HG03196 (cell line): Measurements from ENCODE around the gene RFX2.

Experiments
- ATAC-seq: cut with Tn5 transposase; IDR thresholded peaks from one replicate; pipeline ENCODE4 v1.9.1; 2021; ENCODE audit not compliant: unreplicated experiment

The RFX2 gene

DNA sequence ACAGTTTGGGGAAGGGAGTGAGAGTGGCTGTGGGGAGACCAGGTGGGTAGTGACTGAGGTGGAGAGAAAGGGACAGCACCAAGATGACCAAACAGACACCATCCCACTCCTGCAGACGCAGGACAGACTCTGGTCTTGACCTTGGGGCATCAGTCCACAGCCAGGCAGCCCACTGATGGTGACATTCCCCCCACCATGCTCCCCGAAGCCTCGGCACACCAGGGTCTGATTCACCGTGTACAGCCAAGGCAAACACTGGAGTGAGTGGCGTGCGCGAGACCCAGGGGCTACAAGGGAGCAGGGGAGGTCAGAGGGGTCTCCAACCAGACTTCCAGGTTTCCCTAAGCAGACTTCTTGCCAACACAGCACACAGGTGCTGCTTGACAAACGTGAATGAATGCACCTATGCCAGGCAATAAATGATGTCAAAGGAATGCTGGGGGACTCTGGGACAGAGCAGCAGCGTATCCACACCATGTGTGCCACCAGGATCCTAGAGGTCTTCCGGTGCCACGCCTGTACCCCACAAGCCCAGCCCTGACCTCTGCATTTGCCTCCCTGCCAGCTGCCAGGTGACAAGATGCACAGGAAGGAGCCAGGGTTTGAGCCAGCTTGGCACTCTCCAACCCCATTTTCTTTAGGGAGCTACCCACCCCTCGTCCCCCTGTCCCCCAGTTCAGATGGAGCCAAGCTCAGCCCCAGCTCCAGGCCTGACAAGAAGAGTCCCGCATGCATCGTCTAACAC lies 150.9 kb downstream of the RFX2 start:
- no peak for ATAC-seq

GRCh38 chr19:5958851-5959122 lies 151.5 kb downstream of the RFX2 start:
- no peak for ATAC-seq

GRCh38 chr19:5958074-5958850 lies 152.0 kb downstream of the RFX2 start:
- no peak for ATAC-seq

GRCh38 chr19:5957170-5957569 lies 153.1 kb downstream of the RFX2 start:
- no peak for ATAC-seq

DNA sequence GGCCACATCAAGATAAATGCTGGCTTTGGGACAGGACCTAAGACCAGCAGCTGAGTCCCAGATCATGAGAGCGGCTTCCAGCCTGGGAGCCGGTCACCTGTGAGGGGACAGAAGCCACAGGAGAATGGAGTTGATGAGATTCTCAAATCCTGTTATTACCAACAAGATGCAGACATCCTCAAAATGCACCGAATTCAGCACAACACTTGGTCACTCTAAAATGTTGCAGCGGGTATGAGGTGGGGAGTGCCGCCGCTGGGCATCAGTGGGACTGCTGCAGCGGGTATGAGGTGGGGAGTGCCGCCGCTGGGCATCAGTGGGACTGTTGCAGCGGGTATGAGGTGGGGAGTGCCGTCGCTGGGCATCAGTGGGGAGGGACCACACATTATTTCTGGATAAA lies 153.6 kb downstream of the RFX2 start:
- ATAC-seq, result no peak

GRCh38 chr19:5956323-5956722 lies 154.0 kb downstream of the RFX2 start:
- no peak for ATAC-seq

GRCh38 chr19:5955636-5955935 lies 154.7 kb downstream of the RFX2 start:
- ATAC-seq, result no peak

- no peak for ATAC-seq
Observed at GRCh38 chr19:5954293-5954692, 156.0 kb downstream of the RFX2 start.

GRCh38 chr19:5953680-5954213 lies 156.6 kb downstream of the RFX2 start:
- no peak for ATAC-seq

DNA sequence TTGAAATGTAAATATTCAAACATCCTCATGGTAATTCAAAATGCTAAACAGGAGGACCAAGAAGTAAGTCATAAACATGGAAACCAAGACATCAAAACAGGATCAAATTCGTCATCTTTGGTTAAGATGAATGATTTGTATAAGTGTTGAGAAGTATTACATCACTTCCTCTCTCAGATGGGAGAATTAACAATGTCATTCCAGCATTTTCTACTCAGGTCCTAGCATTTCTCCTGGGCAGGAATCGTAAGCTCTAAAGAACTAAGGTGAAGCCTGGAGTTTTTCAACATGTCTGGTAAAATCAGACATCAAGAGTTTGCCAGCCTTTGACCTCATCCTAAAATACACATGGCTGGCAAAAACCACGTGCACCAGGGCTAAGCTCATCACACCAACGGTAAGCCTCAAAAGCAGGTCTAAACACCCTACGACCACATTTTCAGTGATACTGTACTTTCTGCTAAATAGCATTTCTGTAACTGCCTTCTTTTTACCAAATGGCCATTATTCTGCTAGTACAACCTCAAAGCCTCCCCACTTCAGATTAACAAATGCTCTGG lies 157.2 kb downstream of the RFX2 start:
- no peak for ATAC-seq

GRCh38 chr19:5952193-5953029 lies 157.9 kb downstream of the RFX2 start:
- no peak for ATAC-seq

DNA sequence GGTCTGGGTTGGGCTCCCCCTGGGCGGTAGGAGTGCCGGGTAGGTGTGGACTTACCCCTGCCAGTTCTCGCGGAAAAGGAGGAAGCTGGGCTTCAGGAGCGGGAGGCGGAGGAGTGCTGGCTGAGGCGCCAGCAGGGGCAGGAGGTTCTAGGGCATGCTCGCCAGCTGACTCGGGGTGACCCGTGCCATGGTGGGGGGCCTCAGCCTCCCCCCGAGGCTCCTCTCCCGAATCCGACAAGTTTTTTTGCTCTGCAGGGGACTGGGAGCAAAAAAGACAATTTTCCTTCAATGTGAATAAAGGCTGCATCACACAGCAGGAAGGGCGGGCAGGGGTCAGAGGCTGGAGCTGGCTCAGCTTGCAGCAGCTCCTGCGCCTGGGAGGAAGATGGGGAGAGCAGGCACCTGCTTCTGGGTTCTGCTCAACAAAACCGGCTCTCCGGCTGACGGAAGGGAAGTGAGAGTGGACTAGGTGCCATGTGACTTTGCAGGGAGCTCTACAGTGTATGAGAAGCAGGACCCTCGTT lies 158.9 kb downstream of the RFX2 start:
- no peak for ATAC-seq

GRCh38 chr19:5950741-5951140 lies 159.6 kb downstream of the RFX2 start:
- ATAC-seq, result no peak

- ATAC-seq, result no peak
Observed at GRCh38 chr19:5949792-5950305, 160.5 kb downstream of the RFX2 start.

- no peak for ATAC-seq
Observed at GRCh38 chr19:5948752-5949564, 161.3 kb downstream of the RFX2 start.

DNA sequence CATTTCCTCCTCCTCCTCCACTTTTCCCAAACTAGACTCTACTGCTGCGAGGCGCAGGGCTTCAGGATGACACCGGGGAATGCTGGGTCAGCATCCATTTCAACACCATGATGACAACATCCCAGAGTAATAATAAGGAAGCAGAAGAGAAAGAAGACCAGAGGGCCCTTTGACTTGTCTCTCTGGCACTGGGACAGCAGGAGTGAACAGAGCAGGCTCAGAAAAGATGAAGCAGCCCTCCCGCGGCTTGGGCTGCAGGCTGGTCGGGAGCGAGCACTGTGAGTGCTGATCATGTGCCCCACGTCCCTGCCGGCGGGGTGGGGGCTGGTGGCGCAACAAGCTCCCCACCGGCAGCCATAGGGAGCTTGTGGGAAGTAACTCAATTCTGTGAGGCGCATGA lies 162.9 kb downstream of the RFX2 start:
- no peak for ATAC-seq

- no peak for ATAC-seq
Observed at GRCh38 chr19:5943623-5944022, 166.7 kb downstream of the RFX2 start.
